Posterior cingulate gyrus (tissue), 11 donors: Measurements from ENCODE around the gene SLC9A9.
"Not testable (repeated sequence)": the region's sequence is repeated elsewhere in the genome, so short reads cannot be mapped to it uniquely, and the experiment has no call there.

ENCODE experiments used
- DNase-seq, 10 donors: peaks; one replicate each; pipeline versions ENCODE4 v3.0.0 to v3.0.0-alpha.2; 2020 to 2021; ENCODE audit warnings: mixed read lengths in 3 of 10
- intact Hi-C: fragments of 100-400 bp; cut with DNase I; formaldehyde crosslinking; loops from one replicate; pipeline ENCODE4 v1.15.1; 2023

Gene SLC9A9

GRCh38 chr3:143436231-143436930 lies 411.9 kb downstream of the SLC9A9 start:
- DNase-seq = no peak
- intact Hi-C loops = no loop called here

GRCh38 chr3:143433787-143434378 lies 414.4 kb downstream of the SLC9A9 start:
- intact Hi-C loops = no loop called here
- no peak for DNase-seq

GRCh38 chr3:143431298-143431697 lies 417.0 kb downstream of the SLC9A9 start:
- DNase-seq, intact Hi-C loops: not testable (repeated sequence)

- intact Hi-C loops = no loop called here
- DNase-seq = no peak
These were observed 417.7 kb downstream of the SLC9A9 start for GRCh38 chr3:143430568-143430967.

- DNase-seq = no peak
- intact Hi-C loops = no loop called here
These were observed 418.4 kb downstream of the SLC9A9 start for GRCh38 chr3:143429628-143430514.

GRCh38 chr3:143428294-143428693 lies 420.0 kb downstream of the SLC9A9 start:
- intact Hi-C loops = no loop called here
- no peak for DNase-seq

GRCh38 chr3:143427631-143428030 lies 420.6 kb downstream of the SLC9A9 start:
- intact Hi-C loops = no loop called here
- no peak for DNase-seq

GRCh38 chr3:143424874-143425273 lies 423.4 kb downstream of the SLC9A9 start:
- intact Hi-C loops = no loop called here

GRCh38 chr3:143421556-143421955 lies 426.7 kb downstream of the SLC9A9 start:
- DNase-seq = no peak

More at GRCh38 chr3:143424874-143425273, 423.4 kb downstream of the SLC9A9 start:
- DNase-seq = no peak

GRCh38 chr3:143419611-143420010 lies 428.7 kb downstream of the SLC9A9 start:
- no peak for DNase-seq

More at GRCh38 chr3:143421556-143421955, 426.7 kb downstream of the SLC9A9 start:
- intact Hi-C loops = no loop called here

GRCh38 chr3:143418391-143418790 lies 429.9 kb downstream of the SLC9A9 start:
- intact Hi-C loops = no loop called here
- no peak for DNase-seq

More at GRCh38 chr3:143419611-143420010, 428.7 kb downstream of the SLC9A9 start:
- intact Hi-C loops = no loop called here

GRCh38 chr3:143416229-143416628 lies 432.0 kb downstream of the SLC9A9 start:
- no peak for DNase-seq
- intact Hi-C loops = no loop called here

GRCh38 chr3:143414571-143415253 lies 433.6 kb downstream of the SLC9A9 start:
- intact Hi-C loops = no loop called here
- no peak for DNase-seq

- DNase-seq = no peak
These were observed 434.9 kb downstream of the SLC9A9 start for GRCh38 chr3:143413372-143413771.

GRCh38 chr3:143412084-143412483 lies 436.2 kb downstream of the SLC9A9 start:
- intact Hi-C loops = no loop called here
- no peak for DNase-seq

More at GRCh38 chr3:143413372-143413771, 434.9 kb downstream of the SLC9A9 start:
- intact Hi-C loops = no loop called here

- no peak for DNase-seq
- intact Hi-C loops = no loop called here
These were observed 438.0 kb downstream of the SLC9A9 start for GRCh38 chr3:143410259-143410658.

- intact Hi-C loops = no loop called here
- no peak for DNase-seq
These were observed 439.5 kb downstream of the SLC9A9 start for GRCh38 chr3:143408771-143409170.

GRCh38 chr3:143402602-143403001 lies 445.7 kb downstream of the SLC9A9 start:
- intact Hi-C loops = no loop called here

GRCh38 chr3:143396790-143397189 lies 451.5 kb downstream of the SLC9A9 start:
- intact Hi-C loops = no loop called here
- no peak for DNase-seq

More at GRCh38 chr3:143402602-143403001, 445.7 kb downstream of the SLC9A9 start:
- DNase-seq = no peak

- no peak for DNase-seq
- intact Hi-C loops = no loop called here
These were observed 458.9 kb downstream of the SLC9A9 start for GRCh38 chr3:143389388-143389787.
